Hematopoietic multipotent progenitor cell treated with erythropoietin and hydrocortisone succinate and interleukin-3 and kit ligand, for 17 days (in vitro differentiated cells): Measurements from ENCODE around the gene ARPC1A.
"Not testable (repeated sequence)": the region's sequence is repeated elsewhere in the genome, so short reads cannot be mapped to it uniquely, and the experiment has no call there.

Source experiments
- DNase-seq: peaks from one replicate; pipeline ENCODE4 v3.0.0-alpha.2; 2015; ENCODE audit warnings: low spot score

ARPC1A gene

DNA sequence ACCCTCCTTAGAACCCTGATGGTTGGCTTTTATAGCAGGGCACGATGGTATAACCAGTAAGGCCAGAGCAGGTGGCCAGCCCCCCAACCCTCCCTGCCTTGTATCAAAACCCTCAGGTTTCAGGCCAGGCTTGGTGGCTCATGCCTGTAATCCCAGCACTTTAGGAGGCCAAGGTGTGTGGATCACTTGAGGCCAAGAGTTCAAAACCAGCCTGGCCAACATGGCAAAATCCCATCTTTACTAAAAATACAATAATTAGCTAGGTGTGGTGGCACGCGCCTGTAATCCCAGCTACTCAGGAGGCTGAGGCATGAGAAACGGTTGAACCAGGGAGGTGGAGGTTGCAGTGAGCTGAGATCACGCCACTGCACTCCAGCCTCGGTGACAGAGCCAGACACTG is 3.0 kb upstream of the ARPC1A start:
- not testable (repeated sequence) for DNase-seq

DNA sequence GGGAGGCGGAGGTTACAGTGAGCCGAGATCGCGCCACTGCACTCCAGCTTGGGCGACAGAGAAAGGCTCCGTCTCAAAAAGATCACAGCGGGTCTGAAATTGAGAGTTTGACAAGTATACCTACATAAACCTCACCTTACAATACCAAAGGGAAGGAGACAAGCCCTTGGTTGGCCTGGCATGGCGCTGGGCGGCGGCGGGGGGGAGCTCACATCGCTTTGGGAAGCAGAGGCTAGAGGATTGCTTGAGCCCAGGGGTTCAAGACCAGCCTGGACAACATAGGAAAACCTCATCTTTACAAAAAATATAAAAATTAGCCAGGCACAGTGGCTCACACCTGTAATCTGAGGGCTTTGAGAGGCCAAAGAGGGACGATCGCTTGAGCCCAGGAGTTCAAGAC is 1.1 kb upstream of the ARPC1A start:
- DNase-seq, result no peak

DNA sequence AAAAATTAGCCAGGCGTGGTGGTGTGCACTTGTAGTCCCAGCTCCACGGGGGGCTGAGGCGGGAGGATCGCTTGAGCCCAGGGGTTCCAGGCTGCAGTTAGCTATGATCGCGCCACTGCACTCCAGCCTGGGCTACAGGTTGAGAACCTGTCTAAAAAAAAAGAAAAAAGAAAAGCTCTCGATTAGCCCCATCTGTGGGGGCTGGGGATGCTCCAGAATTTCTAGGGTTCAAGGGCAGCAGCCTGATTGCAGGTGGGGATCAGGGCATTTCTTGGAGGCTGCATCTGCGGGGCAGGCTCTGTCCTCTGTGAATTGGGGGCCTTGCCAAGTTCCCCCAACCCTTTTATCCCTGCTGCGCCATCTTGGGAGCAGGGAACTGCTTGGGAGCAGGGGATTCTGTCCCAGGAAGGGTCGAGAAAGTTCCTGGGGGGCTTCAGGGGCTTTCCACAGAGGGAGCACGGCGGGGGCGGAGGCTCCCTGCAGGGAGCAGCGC is 651 bp upstream of the ARPC1A start:
- DNase-seq, result no peak

DNA sequence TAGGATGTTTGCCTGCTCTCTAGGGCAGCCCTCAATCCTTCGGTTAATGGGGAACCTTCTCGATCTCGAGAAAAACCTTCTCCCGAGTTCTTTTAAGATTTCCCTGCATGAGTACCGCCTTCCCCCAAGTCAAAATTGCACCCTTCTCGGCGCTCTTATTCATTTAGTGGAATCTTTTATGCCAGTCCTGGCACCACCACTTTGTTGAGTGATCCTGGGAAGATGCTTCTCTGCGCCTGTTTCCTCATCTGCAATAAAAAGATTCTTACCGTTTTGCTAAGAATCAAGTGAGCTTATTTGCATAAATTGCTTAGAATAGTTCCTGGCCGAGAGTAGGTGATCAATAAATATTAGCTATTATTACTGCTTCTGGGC is 697 bp downstream of the ARPC1A start:
- DNase-seq, result no peak

DNA sequence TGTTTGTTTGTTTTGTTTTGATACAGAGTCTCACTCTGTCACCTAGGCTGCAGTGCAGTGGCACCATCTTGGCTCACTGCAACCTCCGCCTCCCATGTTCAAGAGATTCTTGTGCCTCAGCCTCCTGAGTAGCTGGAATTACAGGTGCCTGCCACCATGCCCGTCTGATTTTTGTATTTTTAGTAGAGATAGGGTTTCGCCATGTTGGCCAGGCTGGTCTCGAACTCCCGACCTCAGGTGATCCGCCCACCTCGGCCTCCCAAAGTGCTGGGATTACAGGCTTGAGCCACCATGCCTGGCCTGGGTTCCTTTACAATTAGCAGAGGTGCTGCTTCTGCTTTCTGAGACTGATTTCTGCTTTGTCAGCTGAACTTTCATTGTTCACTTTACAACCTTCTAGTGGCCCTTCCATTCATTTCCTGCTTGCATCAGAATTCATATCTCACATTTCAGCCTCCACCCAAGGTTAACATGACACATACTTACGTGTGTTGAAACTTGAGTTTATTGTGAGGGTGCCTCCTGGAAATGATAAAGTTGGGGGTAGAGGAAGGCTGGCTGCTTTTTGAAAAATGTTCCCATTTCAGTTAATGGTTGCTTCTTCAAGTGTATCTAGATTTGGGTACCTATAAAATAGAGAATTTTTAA is 4.7 kb downstream of the ARPC1A start:
- DNase-seq, result not testable (repeated sequence)

DNA sequence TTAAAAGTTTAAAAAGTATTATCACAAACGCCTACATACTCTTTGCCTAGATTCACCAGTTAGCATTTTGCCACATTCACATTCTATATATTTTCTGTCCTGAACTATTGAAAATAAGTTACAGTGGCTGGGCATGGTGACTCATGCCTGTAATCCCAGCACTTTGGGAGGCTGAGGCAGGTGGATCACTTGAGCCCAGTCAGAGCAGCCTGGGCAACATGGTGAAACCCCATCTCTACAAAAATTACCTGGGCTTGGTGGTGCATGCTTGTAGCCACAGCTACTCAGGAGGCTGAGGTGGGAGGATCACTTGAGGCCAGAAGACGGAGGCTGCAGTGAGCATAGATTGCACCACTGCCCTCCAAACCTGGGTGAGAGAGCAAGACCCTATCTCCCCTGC is 5.3 kb downstream of the ARPC1A start:
- DNase-seq, result no peak

DNA sequence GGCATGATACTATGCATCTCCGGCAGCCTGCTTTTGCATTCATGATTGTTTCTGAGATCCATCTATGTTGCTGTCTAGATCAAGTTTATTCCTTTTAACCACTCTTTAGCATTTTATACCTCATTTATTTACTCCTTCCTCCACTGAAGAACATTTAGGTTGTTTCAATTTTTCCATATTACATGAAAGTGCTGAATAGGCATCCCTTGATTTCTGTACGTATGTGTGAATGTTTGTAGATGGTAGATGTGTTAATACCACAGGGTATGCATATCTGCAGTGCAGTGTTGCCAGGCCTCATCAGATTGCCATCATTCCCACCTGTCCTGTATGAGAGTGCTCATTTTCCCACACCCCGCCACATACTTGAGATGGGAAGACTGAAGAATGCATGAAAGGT is 13.9 kb downstream of the ARPC1A start:
- DNase-seq, result no peak

DNA sequence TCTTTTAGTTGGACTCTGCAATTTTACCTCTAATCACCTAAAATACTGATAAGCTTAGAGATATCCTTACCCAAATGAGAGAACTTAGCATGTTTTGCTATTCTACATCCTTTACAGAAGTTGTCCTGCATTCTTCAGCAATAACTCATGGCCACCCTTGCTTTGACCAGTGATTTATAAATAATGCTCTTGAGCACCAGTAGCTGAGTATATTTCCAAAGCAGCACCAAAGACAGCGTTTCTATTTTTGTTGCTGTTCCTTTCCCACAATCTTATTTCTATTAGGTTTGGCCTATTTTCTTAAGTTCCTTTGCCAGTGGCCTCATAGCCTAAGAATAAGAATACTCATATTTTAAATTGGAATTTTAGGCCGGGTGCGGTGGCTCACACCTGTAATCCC is 15.0 kb downstream of the ARPC1A start:
- DNase-seq, result no peak

DNA sequence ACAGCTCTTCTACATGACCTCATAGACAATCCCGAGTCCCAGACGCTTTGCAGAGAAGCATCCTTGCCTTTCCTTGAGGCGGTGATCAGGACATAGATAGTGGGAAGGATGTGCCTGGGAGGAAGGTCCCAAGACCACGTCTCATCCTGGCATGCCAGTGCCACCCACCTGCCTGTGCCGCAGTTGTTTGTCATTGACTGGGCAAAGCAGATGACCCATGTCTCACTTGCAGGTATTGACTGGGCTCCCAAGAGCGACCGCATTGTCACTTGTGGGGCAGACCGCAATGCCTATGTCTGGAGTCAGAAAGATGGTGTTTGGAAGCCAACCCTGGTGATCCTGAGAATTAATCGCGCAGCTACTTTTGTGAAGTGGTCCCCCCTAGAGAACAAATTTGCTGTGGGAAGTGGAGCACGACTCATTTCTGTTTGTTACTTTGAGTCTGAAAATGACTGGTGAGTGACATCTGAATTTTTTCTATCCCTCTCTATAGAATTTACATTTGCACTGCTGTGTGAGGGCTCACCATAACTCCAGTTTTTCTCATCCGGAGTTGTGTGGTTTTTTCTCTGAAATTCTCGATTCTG is 18.5 kb downstream of the ARPC1A start:
- DNase-seq, result no peak

DNA sequence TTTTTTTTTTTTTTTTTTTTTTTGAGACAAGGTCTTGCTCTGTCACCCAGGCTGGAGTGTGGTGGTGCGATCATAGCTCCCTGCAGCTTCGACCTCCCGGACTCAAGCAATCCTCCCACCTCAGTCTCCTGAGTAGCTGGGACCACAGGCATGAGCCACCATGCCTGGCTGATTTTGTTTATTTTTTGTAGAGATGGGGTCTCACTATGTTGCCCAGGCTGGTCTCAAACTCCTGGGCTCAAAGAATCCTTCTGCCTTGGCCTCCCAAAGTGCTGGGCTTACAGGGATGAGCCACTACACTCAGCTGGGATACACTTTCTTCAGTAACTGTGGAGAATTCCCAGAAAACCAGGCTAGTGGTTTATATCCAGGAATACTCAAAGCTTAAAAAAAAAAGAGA is 24.9 kb downstream of the ARPC1A start:
- not testable (repeated sequence) for DNase-seq

DNA sequence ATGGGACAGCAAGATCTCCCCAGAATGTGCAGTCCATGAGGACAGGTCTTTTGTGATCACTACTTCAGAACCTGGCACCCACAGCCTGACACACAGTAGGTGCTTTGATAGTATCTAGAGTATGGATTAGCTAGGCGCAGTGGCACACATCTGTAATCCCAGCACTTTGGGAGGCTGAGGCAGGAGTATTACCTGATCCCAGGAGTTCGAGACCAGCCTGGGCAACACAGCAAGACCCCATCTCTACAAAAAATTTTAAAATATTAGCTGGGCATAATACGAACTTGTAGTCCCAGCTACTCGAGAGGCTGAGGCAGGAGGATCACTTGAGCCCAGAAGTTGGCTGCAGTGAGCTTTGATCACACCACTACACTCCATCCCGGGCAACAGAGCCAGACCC is 26.5 kb downstream of the ARPC1A start:
- DNase-seq, result no peak

DNA sequence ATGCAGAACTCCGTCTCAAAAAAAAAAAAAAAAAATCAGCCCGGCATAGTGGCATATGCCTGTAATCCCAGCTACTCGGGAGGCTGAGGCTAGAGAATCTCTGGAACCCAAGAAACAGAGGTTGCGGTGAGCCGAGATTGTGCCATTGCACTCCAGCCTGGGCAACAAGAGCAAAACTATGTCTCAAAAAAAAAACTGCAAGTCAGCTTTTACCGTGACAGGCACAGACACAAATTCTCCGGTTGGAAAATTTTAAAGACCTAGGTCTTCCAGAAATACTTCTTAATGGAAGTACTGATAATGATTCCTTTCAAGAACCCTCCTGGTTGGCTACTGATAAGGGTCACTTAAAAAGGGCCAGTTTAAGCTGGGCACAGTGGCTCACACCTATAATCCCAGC is 29.4 kb downstream of the ARPC1A start:
- DNase-seq, result no peak

DNA sequence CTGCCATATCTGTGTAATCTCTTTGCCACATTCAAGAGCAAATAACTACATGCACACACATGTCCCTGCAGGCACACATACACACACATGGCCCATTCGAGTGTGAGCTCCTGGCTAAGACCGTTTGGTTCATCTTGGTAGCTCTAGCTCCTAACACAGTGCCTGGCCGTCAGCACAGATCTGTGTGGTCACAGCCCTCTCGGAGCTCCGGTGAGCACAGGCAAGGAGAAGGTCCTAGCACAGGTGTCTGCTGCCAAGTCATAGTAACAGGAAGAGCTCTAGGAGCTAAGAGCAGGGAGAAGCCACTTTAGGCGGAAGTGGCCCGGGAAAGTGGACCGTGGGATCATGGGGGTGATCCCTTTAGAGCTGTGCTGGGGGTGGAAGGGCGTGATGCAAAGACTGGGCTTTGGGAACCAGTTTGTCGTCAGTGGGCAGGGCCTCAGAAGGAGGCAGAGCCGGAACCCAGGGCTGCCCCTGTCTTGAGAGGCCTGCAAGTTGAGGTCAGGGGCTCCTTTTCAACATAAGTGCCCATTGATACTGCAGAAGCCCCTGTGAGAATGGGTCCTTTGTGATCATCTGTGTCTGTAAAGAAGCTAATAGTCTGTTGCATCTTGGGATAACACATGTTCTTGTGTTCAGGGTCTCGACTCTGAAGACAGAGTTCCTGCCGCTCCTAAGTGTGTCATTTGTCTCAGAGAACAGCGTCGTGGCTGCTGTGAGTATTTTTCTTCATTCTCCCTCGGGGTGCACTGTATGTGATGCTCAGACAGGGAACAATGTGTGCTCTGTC is 32.2 kb downstream of the ARPC1A start:
- no peak for DNase-seq

DNA sequence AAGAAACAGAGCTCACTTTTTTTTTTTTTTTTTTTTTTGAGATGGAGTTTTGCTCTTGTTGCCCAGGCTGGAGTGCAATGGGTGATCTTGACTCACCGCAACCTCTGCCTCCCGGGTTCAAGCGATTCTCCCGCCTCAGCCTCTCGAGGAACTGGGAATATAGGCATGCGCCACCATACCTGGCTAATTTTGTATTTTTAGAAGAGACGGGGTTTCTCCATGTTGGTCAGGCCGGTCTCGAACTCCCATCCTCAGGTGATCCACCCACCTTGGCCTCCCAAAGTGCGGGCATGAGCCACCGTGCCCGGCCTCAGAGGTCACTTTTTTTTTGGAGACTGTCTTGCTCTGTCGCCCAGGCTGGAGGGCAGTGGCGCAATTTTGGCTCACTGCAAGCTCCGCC is 32.8 kb downstream of the ARPC1A start:
- not testable (repeated sequence) for DNase-seq

DNA sequence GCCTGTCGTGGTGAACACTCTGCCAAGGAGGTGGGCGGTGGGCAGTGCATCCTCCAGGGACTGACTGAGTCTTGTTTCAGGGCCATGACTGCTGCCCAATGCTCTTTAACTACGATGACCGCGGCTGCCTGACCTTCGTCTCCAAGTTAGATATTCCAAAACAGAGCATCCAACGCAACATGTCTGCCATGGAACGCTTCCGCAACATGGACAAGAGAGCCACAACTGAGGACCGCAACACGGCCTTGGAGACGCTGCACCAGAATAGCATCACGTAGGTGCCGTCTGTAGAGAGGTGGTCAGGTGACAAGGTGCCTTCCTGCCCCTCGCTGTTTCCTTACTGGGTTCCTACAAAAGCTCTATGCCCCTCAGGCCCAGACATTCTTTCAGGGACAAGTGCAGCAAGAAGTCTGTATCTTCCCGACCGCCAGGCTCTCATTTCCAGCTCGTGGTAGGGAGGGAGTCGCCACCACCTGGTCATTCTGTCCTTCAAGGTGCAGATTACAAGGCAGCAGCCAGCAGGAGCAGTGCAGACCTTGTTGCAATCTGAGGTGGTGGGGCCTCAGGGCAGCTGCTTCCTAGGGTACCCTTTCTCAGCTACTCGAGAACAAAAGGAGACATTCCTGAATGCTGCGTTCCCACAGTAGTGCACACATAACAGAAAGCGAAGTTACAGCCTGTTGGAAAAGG is 33.9 kb downstream of the ARPC1A start:
- no peak for DNase-seq

DNA sequence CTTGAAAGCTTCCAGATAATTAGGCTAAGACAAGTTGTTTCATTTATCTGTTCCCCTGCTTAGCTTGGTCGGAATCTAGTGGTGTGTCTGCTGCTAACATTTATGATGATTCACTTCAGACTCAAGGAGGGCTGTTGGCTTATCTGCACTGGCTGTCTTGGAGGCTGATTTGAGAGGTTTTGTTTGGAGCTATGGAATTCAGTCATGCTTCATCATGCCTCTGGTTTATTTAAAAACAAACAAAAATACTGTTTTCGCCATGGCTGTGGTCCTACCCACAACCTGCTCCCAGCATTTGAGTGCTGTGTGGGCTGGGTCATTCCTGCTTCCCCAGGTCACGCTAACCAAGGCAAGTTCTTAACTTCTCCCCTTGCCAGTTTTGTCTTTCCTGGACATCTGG is 37.1 kb downstream of the ARPC1A start:
- DNase-seq, result no peak

DNA sequence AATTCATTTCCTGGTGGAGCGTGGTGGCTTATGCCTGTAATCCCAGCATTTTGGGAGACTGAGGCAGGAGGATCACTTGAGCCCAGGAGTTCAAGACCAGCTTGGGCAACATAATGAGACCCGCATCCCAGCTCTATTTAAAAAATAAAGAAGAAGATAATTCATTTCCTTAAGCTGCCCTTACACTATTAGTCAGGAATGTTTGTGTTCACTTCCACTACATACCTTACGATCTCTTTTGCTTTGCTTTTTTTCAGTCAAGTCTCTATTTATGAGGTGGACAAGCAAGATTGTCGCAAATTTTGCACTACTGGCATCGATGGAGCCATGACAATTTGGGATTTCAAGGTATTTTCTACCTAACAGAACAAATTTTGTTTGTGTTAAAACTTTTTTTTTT is 37.6 kb downstream of the ARPC1A start:
- no peak for DNase-seq

DNA sequence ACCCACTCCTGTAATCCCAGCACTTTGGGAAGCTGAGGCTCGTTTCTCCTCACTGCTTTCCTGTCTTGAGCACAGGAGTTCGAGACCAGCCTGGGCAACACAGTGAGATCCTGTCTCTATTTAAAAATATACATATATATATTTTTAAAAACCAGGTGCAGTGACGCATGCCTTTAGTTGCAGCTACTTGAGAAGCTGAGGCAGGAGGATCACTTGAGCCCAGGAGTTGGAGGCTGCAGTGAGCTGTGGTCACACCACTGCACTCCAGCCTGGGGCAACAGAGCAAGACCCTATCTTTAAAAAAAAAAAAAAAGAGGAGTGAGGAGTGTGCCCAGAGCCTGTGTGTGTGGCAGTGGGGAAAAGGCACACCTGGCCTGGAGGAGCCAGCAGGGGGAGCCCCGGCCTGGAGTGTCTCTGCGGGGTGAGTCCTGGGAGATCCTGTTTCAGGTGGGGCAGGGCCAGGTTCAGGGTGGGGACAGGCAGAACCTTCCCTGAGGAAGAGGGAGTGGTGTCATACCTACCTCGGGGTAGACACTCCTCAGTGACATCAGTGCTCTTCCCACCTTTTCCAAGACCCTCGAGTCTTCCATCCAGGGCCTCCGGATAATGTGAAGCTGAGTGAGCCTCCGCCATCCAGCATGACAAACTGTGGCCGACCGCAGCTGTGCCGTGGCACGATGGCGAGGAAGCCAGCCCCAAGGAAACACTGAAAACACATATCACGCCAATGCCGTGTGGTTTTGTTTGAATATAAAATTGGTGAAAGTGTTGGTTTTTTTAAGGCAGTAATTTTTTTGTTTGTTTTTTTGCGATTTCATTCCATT is 39.8 kb downstream of the ARPC1A start:
- peak; percentile 74 for DNase-seq

DNA sequence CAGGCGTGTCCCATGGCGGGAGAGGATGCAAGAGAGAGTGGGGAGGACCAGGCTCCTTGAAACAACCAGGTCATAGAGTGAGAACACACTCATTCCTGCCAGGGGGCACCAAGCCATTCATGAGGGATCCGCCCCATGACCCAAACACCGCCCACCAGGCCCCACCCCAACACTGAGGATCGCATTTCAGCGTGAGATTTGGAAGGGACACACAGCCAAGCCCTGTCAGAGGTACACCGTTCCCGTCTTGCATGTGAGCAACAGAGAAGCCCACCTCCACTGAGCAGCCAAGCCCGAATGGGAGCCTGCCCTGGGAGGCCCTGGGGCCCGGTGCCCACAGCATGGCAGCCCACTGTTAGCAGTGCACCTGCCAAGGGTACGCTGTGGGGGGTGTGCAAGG is 40.9 kb downstream of the ARPC1A start:
- no peak for DNase-seq

DNA sequence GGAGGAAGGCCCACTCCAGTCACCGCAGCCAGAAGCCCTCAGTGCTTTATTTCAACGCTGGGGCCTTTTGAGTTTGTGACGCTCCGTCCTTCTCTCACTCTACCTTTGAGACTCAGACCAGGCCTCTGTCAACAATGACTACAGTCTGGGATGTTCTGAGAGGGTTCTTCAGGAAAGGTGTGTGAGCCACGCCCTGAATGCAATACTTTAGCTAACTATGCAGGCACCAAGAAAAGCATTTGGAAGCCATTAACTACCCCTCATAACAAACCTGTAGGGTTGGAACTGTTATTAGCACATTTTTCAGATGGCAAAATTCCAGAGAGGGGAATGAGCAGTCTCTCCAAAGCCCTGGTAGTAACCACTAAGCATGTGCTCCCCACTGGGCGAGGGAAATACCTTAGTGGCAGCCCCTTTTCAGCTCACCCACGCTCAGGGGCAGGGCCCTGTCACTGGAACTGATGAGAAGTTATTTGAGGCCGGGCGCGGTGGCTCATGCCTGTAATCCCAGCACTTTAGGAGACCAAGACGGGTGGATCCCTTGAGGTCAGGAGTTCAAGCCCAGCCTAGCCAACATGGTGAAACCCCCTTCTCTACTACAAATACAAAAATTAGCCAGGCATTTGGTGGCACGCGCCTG is 43.2 kb downstream of the ARPC1A start:
- DNase-seq, result no peak

DNA sequence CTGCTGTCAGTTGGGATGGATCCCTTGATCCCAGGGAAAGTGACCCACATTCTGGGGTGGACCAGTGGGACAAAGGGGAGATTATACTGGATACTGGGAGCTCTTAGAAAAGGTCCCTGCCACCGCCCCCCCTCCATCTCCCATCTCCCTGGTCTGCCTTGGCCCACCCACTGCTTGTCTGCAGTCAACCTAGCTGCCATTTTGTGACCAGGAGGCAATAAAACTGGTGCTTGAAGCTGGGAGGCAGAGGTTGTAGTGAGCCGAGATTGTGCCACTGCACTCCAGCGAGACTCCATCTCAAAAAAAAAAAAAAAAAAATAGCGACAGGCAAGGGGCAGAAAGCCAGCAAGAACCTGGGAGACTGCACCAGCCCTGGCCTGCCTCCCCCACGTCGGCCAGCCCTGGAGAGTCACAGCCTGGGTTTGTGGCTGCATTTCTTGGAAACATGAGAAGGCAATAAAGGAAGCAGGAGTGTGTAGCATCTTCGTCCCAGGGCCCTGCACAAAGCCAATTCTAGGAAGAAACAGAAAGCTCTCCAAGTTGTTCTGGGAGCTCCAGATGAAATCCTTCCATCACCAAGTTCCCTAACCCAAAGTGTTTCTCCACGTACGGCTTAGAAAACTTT is 44.2 kb downstream of the ARPC1A start:
- DNase-seq, result no peak
